SK-N-SH (cell line): ENCODE data around the gene DEXI. TPM values are rescaled to one million over a fixed set of nuclear protein-coding genes. Genes with fewer than 3 reads are reported as not detected.

Source experiments
- CTCF ChIA-PET: fragments of 300-600, 350-600 bp; formaldehyde crosslinking; extraction: SDS; loops from one replicate; lab custom pipeline; 2021; lab: Yijun Ruan, JAX
- POLR2A ChIA-PET: fragments of 350-600 bp; sonication (Branson Sonifier 250); formaldehyde crosslinking; extraction: SDS; loops from one replicate; lab custom pipeline; 2020; ENCODE audit warnings: antibody characterized with exemption, inconsistent platforms; lab: Yijun Ruan, JAX
- DNase-seq: peaks from one replicate; pipeline ENCODE4 v3.0.0; 2012
- H2AFZ ChIP-seq: fragments of 200-600 bp; sonication (generic); 2 replicates; pipeline ENCODE4 v1.8.1; 2016; ENCODE audit warnings: antibody characterized with exemption, mild to moderate bottlenecking, low read depth
- H3F3A ChIP-seq: fragments of 200-600 bp; sonication (generic); replicated peaks from 2 replicates; pipeline ENCODE3; 2016; ENCODE audit warnings: antibody characterized with exemption, mild to moderate bottlenecking; ENCODE audit not compliant: insufficient read depth
- H3K27ac ChIP-seq, 2 experiments: fragments of 200-500 bp in 1 of 2; fragments of 200-600 bp in 1 of 2; sonication (Bioruptor generic) in 1 of 2; sonication (generic), shearing (Covaris generic) in 1 of 2; 2 replicates each; pipeline versions ENCODE4 v1.5.1 to v1.6.1; 2014 to 2016; ENCODE audit warnings: low read depth in 2 of 2, inconsistent platforms in 1 of 2, low read length in 1 of 2, mild to moderate bottlenecking in 1 of 2, mixed read lengths in 1 of 2
- H3K27me3 ChIP-seq: fragments of 200-600 bp; sonication (generic), shearing (Covaris generic); 2 replicates; pipeline ENCODE4 v1.6.1; 2016; ENCODE audit warnings: mixed run types; ENCODE audit not compliant: insufficient read depth
- H3K36me3 ChIP-seq, 2 experiments: fragments of 200-500 bp in 1 of 2; fragments of 200-600 bp in 1 of 2; sonication (Bioruptor generic) in 1 of 2; sonication (generic) in 1 of 2; replicated peaks in 1 of 2; 2 replicates each; pipeline versions ENCODE3 to v1.5.1; 2014 to 2016; ENCODE audit warnings: low read length in 1 of 2, mild to moderate bottlenecking in 1 of 2; ENCODE audit not compliant: insufficient read depth in 2 of 2, control insufficient read depth in 1 of 2
- H3K4me1 ChIP-seq, 2 experiments: fragments of 200-500 bp in 1 of 2; fragments of 200-600 bp in 1 of 2; sonication (Bioruptor generic) in 1 of 2; sonication (generic), shearing (Covaris generic) in 1 of 2; 2 replicates each; pipeline versions ENCODE4 v1.5.1 to v1.6.1; 2014 to 2016; ENCODE audit warnings: low read depth in 1 of 2, low read length in 1 of 2, mixed run types in 1 of 2; ENCODE audit not compliant: insufficient read depth in 2 of 2, control insufficient read depth in 1 of 2
- H3K4me2 ChIP-seq: fragments of 200-600 bp; sonication (generic), shearing (Covaris generic); 2 replicates; pipeline ENCODE4 v1.6.1; 2017; ENCODE audit warnings: mixed run types
- H3K4me3 ChIP-seq, 2 experiments: fragments of 200-500 bp in 1 of 2; fragments of 200-600 bp in 1 of 2; sonication (Bioruptor generic) in 1 of 2; sonication (generic), shearing (Covaris generic) in 1 of 2; 2 replicates each; pipeline versions ENCODE4 v1.5.1 to v1.8.1; 2014 to 2016; ENCODE audit warnings: low read depth in 2 of 2, inconsistent platforms in 1 of 2, low read length in 1 of 2, mild to moderate bottlenecking in 1 of 2, mixed read lengths in 1 of 2, moderate library complexity in 1 of 2
- H3K79me2 ChIP-seq: fragments of 200-600 bp; sonication (generic); 2 replicates; pipeline ENCODE4 v1.8.1; 2017; ENCODE audit warnings: mild to moderate bottlenecking; ENCODE audit not compliant: insufficient read depth
- H3K9ac ChIP-seq: fragments of 200-600 bp; sonication (generic); 2 replicates; pipeline ENCODE4 v1.6.1; 2017; ENCODE audit warnings: mixed run types
- H3K9me2 ChIP-seq: fragments of 200-600 bp; sonication (generic); 2 replicates; pipeline ENCODE4 v1.6.1; 2017; ENCODE audit warnings: mixed run types
- H3K9me3 ChIP-seq: fragments of 200-600 bp; sonication (generic); 2 replicates; pipeline ENCODE4 v1.6.1; 2017; ENCODE audit warnings: mixed run types, mild to moderate bottlenecking, moderate library complexity
- H4K20me1 ChIP-seq: fragments of 200-600 bp; sonication (generic); 2 replicates; pipeline ENCODE4 v1.6.1; 2017; ENCODE audit warnings: mild to moderate bottlenecking, mixed run types; ENCODE audit not compliant: insufficient read depth
- CHD2 ChIP-seq: fragments of 150-350 bp; IDR thresholded peaks from 2 replicates; pipeline ENCODE4 v1.6.1; 2018; ENCODE audit warnings: low read length; ENCODE audit not compliant: partially characterized antibody
- CTCF ChIP-seq: fragments of 200-600 bp; sonication (generic); IDR thresholded peaks from 2 replicates; pipeline ENCODE4 v1.6.1; 2017; ENCODE audit warnings: antibody characterized with exemption, mild to moderate bottlenecking, moderate library complexity
- EZH2phosphoT487 ChIP-seq: fragments of 200-600 bp; sonication (generic); IDR thresholded peaks from 2 replicates; pipeline ENCODE4 v1.6.1; 2017; ENCODE audit warnings: low read depth, mixed run types, mild to moderate bottlenecking, antibody characterized with exemption, moderate library complexity, borderline replicate concordance
- FOSL2 ChIP-seq: IDR thresholded peaks from 2 replicates; pipeline ENCODE4 v1.4.0; 2012; ENCODE audit warnings: low read depth, mild to moderate bottlenecking, moderate library complexity, borderline replicate concordance
- FOXJ3 ChIP-seq: sonication (generic); formaldehyde crosslinking; IDR thresholded peaks from 2 replicates; pipeline ENCODE4 v1.5.1; 2020; ENCODE audit warnings: mild to moderate bottlenecking, missing genetic modification reagents
- FOXM1 ChIP-seq: IDR thresholded peaks from 2 replicates; pipeline ENCODE4 v1.4.0; 2012; ENCODE audit warnings: low read depth, mild to moderate bottlenecking
- GABPA ChIP-seq: IDR thresholded peaks from 2 replicates; pipeline ENCODE4 v1.4.0; 2012; ENCODE audit warnings: low read depth, mild to moderate bottlenecking
- GATA2 ChIP-seq: sonication (generic); formaldehyde crosslinking; IDR thresholded peaks from 2 replicates; pipeline ENCODE4 v1.5.0; 2020; ENCODE audit warnings: mild to moderate bottlenecking, missing genetic modification reagents
- JUND ChIP-seq: IDR thresholded peaks from 2 replicates; pipeline ENCODE4 v1.4.0; 2012
- MAX ChIP-seq: IDR thresholded peaks from 2 replicates; pipeline ENCODE4 v1.4.0; 2012; ENCODE audit warnings: low read depth
- NFIC ChIP-seq: IDR thresholded peaks from 2 replicates; pipeline ENCODE4 v1.4.0; 2012; ENCODE audit warnings: borderline replicate concordance
- NRF1 ChIP-seq: IDR thresholded peaks from 2 replicates; pipeline ENCODE4 v1.6.1; 2012; ENCODE audit warnings: low read depth, mild to moderate bottlenecking, low read length
- RAD21 ChIP-seq: IDR thresholded peaks from 2 replicates; pipeline ENCODE4 v1.6.1; 2012; ENCODE audit warnings: mild to moderate bottlenecking, low read length
- RCOR1 ChIP-seq: fragments of 150-350 bp; IDR thresholded peaks from 2 replicates; pipeline ENCODE4 v1.6.1; 2017; ENCODE audit warnings: antibody characterized with exemption, low read length
- RXRA ChIP-seq: IDR thresholded peaks from 2 replicates; pipeline ENCODE4 v1.4.0; 2012; ENCODE audit warnings: low read depth, mild to moderate bottlenecking, borderline replicate concordance
- SIN3A ChIP-seq: IDR thresholded peaks from 2 replicates; pipeline ENCODE4 v1.6.1; 2012; ENCODE audit warnings: low read depth, mild to moderate bottlenecking, low read length, moderate library complexity, borderline replicate concordance
- SMC3 ChIP-seq: IDR thresholded peaks from 2 replicates; pipeline ENCODE4 v1.6.1; 2012; ENCODE audit warnings: low read depth, low read length, improper control_type of control experiment
- TCF12 ChIP-seq: IDR thresholded peaks from 2 replicates; pipeline ENCODE4 v1.4.0; 2012
- TEAD4 ChIP-seq: IDR thresholded peaks from 2 replicates; pipeline ENCODE4 v1.4.0; 2012; ENCODE audit warnings: mild to moderate bottlenecking, borderline replicate concordance; ENCODE audit not compliant: insufficient read depth
- USF2 ChIP-seq: fragments of 150-350 bp; IDR thresholded peaks from 2 replicates; pipeline ENCODE4 v1.6.1; 2017; ENCODE audit warnings: antibody characterized with exemption, low read length, low read depth, borderline replicate concordance
- WGBS: methylation state at CpG from one replicate; pipeline ENCODE4 v1.1.6; 2017; ENCODE audit warnings: low lambda C conversion rate; 5-methylcytosine and 5-hydroxymethylcytosine counted together
- polyA plus RNA-seq, 3 experiments: library from polyadenylated mRNA; depleted of rRNA; stranded (reverse); fragments of >200 nt; gene quantifications; 2 replicates each; pipeline ENCODE4 v1.2.3, GENCODE V29; 2012

Gene DEXI
- polyA plus RNA-seq, 1 of the 3 experiments (the other 2 are of a cell fraction) = 55.5 TPM

- Histone ChIP-seq H3K36me3 (peaks cover 18 to 25% of the 10 kb centered on the region in 2 experiments), H3K27me3 (no peaks in the 10 kb centered on the region), H3K4me3 (no peak overlapping the region; a peak in 1 of 4 replicates), H2AFZ (no peak overlapping the region), H3K79me2 (no peaks in the 10 kb centered on the region), H3K4me1 (peaks cover 5 to 21% of the 10 kb centered on the region in 2 experiments; a peak in 3 of 4 replicates), H3K9me3 (no peaks in the 10 kb centered on the region), H3K9ac (no peak overlapping the region; the same call in 1 of the 2 replicates), H3K4me2 (no peak overlapping the region; the same call in 1 of the 2 replicates), H3K9me2 (no peaks in the 10 kb centered on the region), H4K20me1 (no peaks in the 10 kb centered on the region), H3F3A (peaks cover 12% of the 10 kb centered on the region), H3K27ac (peak overlapping the region; percentile 29 to 38; a peak in 1 of 4 replicates)
- peak; percentile 63 for DNase-seq
- 38% methylated on average over 3 of the region's 3 CpGs for WGBS
- CTCF ChIA-PET = interaction anchor here (0.6 to 12.7 kb wide), 38 partner anchors 7 to 618 kb away, joined by 3 to 318 read pairs (median 4); partner anchors contain the start of genes CLEC16A and SOCS1
- POLR2A ChIA-PET = interaction anchor here (1.0 to 2.1 kb wide), 2 partner anchors 284 to 287 kb away, joined by 4 to 9 read pairs; partner anchors contain the start of gene SOCS1
- TF ChIP-seq MAX (0 out of 2 replicates have a peak, but pooled peaks have one; percentile 28), RCOR1 (no peak), TEAD4 (no peak), TCF12 (no peak), RAD21 (peak; percentile 98), FOXJ3 (CRISPR knock-in tag) (no peak), GABPA (no peak), FOXM1 (no peak), SIN3A (no peak), CTCF (peak; percentile 85), CHD2 (no peak), JUND (no peak), FOSL2 (no peak), USF2 (no peak), SMC3 (peak; percentile 89), NFIC (no peak)
These were observed 29.3 kb upstream of the DEXI start for GRCh38 chr16:10971560-10971961.

- Histone ChIP-seq H3K27me3 (no peaks in the 10 kb centered on the region), H3K27ac (no peak overlapping the region), H3F3A (peaks cover 12% of the 10 kb centered on the region), H3K9ac (no peak overlapping the region), H4K20me1 (no peaks in the 10 kb centered on the region), H3K9me2 (no peaks in the 10 kb centered on the region), H3K79me2 (no peaks in the 10 kb centered on the region), H3K9me3 (no peaks in the 10 kb centered on the region), H2AFZ (no peak overlapping the region), H3K36me3 (peaks cover 9 to 27% of the 10 kb centered on the region in 2 experiments), H3K4me2 (no peak overlapping the region), H3K4me3 (no peak overlapping the region), H3K4me1 (peaks cover 5 to 18% of the 10 kb centered on the region in 2 experiments; a peak in 3 of 4 replicates)
- WGBS = 100% methylated on average over 2 of the region's 2 CpGs
- POLR2A ChIA-PET = no interaction called here
- no peak for TF ChIP-seq SIN3A
- TF ChIP-seq RXRA = no peak
- no peak for TF ChIP-seq EZH2phosphoT487
- no peak for TF ChIP-seq NRF1
- TF ChIP-seq USF2 = no peak
- no peak for TF ChIP-seq GATA2 (CRISPR knock-in tag)
- no peak for TF ChIP-seq CTCF
- no peak for TF ChIP-seq GABPA
- no peak for DNase-seq
- CTCF ChIA-PET = interaction anchor here (0.9 to 12.7 kb wide), 5 partner anchors 13 to 426 kb away, joined by 3 to 318 read pairs (median 5); partner anchors contain the start of genes CLEC16A and SOCS1
These were observed 27.8 kb upstream of the DEXI start for GRCh38 chr16:10970065-10970464.
